ENCODE measurements around the gene NPHP4. TPM values are rescaled to one million over a fixed set of nuclear protein-coding genes. Genes with fewer than 3 reads are reported as not detected.

NPHP4 gene
- total RNA-seq, 1 donor: 2.7 TPM

DNA sequence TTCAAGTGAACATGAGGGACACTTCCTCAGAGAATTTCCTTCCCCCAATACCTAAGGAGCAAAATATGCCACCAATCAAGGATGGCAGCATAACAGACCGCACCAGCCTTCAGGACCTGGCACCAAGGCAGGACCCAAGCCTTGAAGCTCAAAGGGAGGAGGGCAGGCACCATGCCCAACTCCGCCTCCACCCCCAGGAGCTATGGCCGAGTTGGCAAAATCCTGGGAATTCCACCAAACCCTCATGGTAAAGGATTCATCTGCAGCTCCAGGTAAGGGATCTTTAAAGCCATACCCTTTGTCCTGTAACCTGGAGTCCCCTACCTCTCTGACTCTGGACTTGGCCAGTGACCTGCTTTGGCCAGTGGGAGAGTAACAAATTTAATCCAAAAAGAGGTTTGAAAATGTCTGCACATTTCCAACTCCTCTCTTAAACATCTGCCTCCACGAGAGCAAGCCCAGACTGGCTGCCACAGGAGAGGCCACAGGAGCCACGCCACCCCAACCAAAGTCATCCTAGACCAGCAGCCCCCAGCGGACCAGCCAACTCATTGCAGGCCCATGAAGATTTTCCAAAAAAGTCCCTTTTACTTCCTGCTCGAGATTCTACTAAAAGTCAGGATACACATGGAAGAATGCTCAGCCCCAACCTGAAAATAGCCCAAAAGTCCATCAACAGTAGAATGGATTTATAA lies 41.9 kb downstream of the NPHP4 start:
- Histone ChIP-seq H3K4me3 (ENCODE audit: low read length) (no peak overlapping the region), H3K9me3 (ENCODE audit: low read depth, low read length) (no peaks in the 10 kb centered on the region), H3K4me1 (ENCODE audit: insufficient read depth, low read length) (no peaks in the 10 kb centered on the region)

GRCh38 chr1:5949761-5950100 lies 42.5 kb downstream of the NPHP4 start:
- Histone ChIP-seq H3K9me3 (ENCODE audit: low read depth, low read length) (no peaks in the 10 kb centered on the region), H3K27me3 (ENCODE audit: insufficient read depth, low read length) (no peaks in the 10 kb centered on the region), H3K4me3 (ENCODE audit: low read length) (no peak overlapping the region), H3K4me1 (ENCODE audit: insufficient read depth, low read length) (no peaks in the 10 kb centered on the region)

More for the DNA sequence above, 41.9 kb downstream of the NPHP4 start:
- no peaks in the 10 kb centered on the region for H3K27me3 ChIP-seq (ENCODE audit: insufficient read depth, low read length)

GRCh38 chr1:5949085-5949760 lies 43.0 kb downstream of the NPHP4 start:
- Histone ChIP-seq H3K4me1 (ENCODE audit: insufficient read depth, low read length) (no peaks in the 10 kb centered on the region), H3K27me3 (ENCODE audit: insufficient read depth, low read length) (no peaks in the 10 kb centered on the region), H3K4me3 (ENCODE audit: low read length) (no peak overlapping the region), H3K9me3 (ENCODE audit: low read depth, low read length) (no peaks in the 10 kb centered on the region)

GRCh38 chr1:5948681-5949005 lies 43.6 kb downstream of the NPHP4 start:
- Histone ChIP-seq H3K9me3 (ENCODE audit: low read depth, low read length) (no peaks in the 10 kb centered on the region), H3K27me3 (ENCODE audit: insufficient read depth, low read length) (no peaks in the 10 kb centered on the region), H3K4me1 (ENCODE audit: insufficient read depth, low read length) (no peaks in the 10 kb centered on the region), H3K4me3 (ENCODE audit: low read length) (no peak overlapping the region)

GRCh38 chr1:5947978-5948680 lies 44.1 kb downstream of the NPHP4 start:
- Histone ChIP-seq H3K27me3 (ENCODE audit: insufficient read depth, low read length) (no peaks in the 10 kb centered on the region), H3K9me3 (ENCODE audit: low read depth, low read length) (no peaks in the 10 kb centered on the region), H3K4me3 (ENCODE audit: low read length) (no peak overlapping the region), H3K4me1 (ENCODE audit: insufficient read depth, low read length) (no peaks in the 10 kb centered on the region)

GRCh38 chr1:5947071-5947821 lies 45.0 kb downstream of the NPHP4 start:
- Histone ChIP-seq H3K9me3 (ENCODE audit: low read depth, low read length) (no peaks in the 10 kb centered on the region), H3K4me3 (ENCODE audit: low read length) (no peak overlapping the region), H3K4me1 (ENCODE audit: insufficient read depth, low read length) (no peaks in the 10 kb centered on the region), H3K27me3 (ENCODE audit: insufficient read depth, low read length) (no peaks in the 10 kb centered on the region)

DNA sequence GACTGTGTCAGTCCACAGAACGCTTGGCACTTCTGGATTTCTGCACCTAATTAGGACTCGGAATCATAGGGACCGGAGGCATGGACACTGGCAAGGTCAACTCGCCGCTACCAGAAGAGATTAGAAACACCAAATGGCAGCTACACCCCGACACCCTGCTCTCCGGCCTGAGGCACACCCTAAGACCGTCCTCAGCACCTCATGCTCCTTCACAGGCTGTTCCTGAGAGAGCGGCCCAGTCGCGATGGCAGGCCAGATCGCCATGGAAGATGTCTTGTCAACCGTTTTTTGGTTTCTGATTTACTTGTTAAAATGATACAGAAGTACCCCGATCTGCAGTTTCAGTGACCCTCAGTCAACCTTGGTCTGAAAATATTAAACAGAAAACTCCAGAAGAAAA lies 46.8 kb downstream of the NPHP4 start:
- no peaks in the 10 kb centered on the region for H3K4me1 ChIP-seq (ENCODE audit: insufficient read depth, low read length)
- H3K27me3 ChIP-seq (ENCODE audit: insufficient read depth, low read length): no peaks in the 10 kb centered on the region
- H3K4me3 ChIP-seq (ENCODE audit: low read length): no peak overlapping the region
- no peaks in the 10 kb centered on the region for H3K9me3 ChIP-seq (ENCODE audit: low read depth, low read length)

GRCh38 chr1:5944843-5945167 lies 47.4 kb downstream of the NPHP4 start:
- no peak overlapping the region for H3K4me3 ChIP-seq (ENCODE audit: low read length)

DNA sequence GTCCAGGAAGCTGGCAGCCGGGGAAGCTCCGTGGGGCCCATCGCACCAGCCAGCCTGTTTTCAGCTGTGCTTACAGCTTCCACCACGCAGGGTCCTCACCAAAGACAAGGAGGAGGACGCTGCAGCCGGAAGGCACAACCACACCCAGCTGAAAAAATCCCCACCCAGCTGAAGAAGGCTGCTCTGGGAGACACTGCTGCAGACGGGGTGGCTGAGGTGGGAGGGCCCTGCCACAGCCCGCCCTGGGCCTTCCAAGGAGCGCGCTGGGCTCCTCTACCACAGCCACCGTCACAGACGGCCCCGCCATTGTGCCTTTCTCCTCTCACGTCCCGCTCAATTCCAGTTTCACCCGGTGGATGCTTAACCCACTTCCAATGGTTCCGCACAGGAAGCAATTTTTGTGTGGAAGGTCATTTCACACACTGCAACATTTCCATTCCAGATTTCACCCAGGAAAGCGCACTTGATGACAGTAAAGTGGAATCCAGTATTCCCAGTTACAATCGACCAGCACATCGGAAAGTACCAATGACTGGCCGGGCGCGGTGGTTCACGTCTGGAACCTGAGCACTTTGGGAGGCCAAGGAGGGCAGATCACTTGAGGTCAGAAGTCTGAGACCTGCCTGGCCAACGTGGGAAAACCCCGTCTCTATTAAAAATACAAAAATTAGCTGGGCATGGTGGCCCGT lies 47.9 kb downstream of the NPHP4 start:
- Histone ChIP-seq H3K4me1 (ENCODE audit: insufficient read depth, low read length) (no peaks in the 10 kb centered on the region), H3K4me3 (ENCODE audit: low read length) (no peak overlapping the region), H3K27me3 (ENCODE audit: insufficient read depth, low read length) (no peaks in the 10 kb centered on the region), H3K9me3 (ENCODE audit: low read depth, low read length) (no peaks in the 10 kb centered on the region)

More at GRCh38 chr1:5944843-5945167, 47.4 kb downstream of the NPHP4 start:
- H3K9me3 ChIP-seq (ENCODE audit: low read depth, low read length): no peaks in the 10 kb centered on the region
- no peaks in the 10 kb centered on the region for H3K27me3 ChIP-seq (ENCODE audit: insufficient read depth, low read length)
- no peaks in the 10 kb centered on the region for H3K4me1 ChIP-seq (ENCODE audit: insufficient read depth, low read length)

- Histone ChIP-seq H3K27me3 (ENCODE audit: insufficient read depth, low read length) (no peaks in the 10 kb centered on the region), H3K4me3 (ENCODE audit: low read length) (no peak overlapping the region), H3K9me3 (ENCODE audit: low read depth, low read length) (no peaks in the 10 kb centered on the region), H3K4me1 (ENCODE audit: insufficient read depth, low read length) (no peaks in the 10 kb centered on the region)
Measured at GRCh38 chr1:5943343-5944124, 48.7 kb downstream of the NPHP4 start.

- no peaks in the 10 kb centered on the region for H3K27me3 ChIP-seq (ENCODE audit: insufficient read depth, low read length)
- no peak overlapping the region for H3K4me3 ChIP-seq (ENCODE audit: low read length)
- no peaks in the 10 kb centered on the region for H3K4me1 ChIP-seq (ENCODE audit: insufficient read depth, low read length)
- H3K9me3 ChIP-seq (ENCODE audit: low read depth, low read length): no peaks in the 10 kb centered on the region
Measured at GRCh38 chr1:5941671-5942070, 50.6 kb downstream of the NPHP4 start.

DNA sequence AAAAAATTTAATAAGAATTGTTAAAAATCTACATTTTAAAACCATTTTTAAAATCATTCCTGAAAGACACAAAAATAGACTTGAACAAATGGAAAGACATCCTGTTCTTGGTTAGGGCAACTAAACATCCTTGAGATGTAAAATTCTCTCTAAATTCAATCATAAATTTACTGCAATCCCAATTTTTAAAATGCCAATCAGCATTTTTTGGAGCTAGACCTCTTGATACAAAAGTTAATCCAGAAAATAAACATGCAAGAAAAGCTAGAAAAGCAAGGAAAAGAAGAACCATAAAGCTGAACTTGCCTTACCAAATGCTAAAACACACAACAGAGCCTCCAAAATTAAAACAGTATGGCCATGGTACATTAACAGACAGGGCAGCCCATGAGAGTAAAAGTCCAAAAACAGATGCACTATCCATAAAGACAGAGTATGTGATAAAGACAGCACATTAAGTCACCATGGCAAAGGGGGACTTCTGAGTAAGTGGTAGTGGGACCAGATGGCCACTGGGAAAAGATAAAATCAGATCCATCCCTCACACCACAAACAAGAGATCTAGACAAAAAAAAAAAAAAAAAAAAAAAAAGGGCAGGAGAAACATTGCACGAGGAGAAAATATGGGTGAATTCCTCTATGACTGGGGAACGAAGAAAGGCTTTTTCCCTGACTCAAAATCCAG lies 51.4 kb downstream of the NPHP4 start:
- H3K27me3 ChIP-seq (ENCODE audit: insufficient read depth, low read length): no peaks in the 10 kb centered on the region
- no peaks in the 10 kb centered on the region for H3K4me1 ChIP-seq (ENCODE audit: insufficient read depth, low read length)
- no peak overlapping the region for H3K4me3 ChIP-seq (ENCODE audit: low read length)
- no peaks in the 10 kb centered on the region for H3K9me3 ChIP-seq (ENCODE audit: low read depth, low read length)

GRCh38 chr1:5939271-5940170 lies 52.7 kb downstream of the NPHP4 start:
- Histone ChIP-seq H3K9me3 (ENCODE audit: low read depth, low read length) (no peaks in the 10 kb centered on the region), H3K4me3 (ENCODE audit: low read length) (no peak overlapping the region), H3K4me1 (ENCODE audit: insufficient read depth, low read length) (no peaks in the 10 kb centered on the region), H3K27me3 (ENCODE audit: insufficient read depth, low read length) (no peaks in the 10 kb centered on the region)
